ENCODE data around the gene CAMTA1.

CAMTA1 gene

GRCh38 chr1:6813165-6813564, 27.9 kb downstream of the CAMTA1 start:
- H3K27me3 ChIP-seq (ENCODE audit: control insufficient read depth, insufficient read depth, low read length) = no peaks in the 10 kb centered on the region
- peaks cover 7% of the 10 kb centered on the region for H3K4me1 ChIP-seq (ENCODE audit: control insufficient read depth, low read depth, low read length)
- H3K4me3 ChIP-seq (ENCODE audit: low read length) = no peak overlapping the region
- H3K9ac ChIP-seq (ENCODE audit: low read length) = no peak overlapping the region
- no peak overlapping the region for H3K27ac ChIP-seq (ENCODE audit: low read length)
- no peaks in the 10 kb centered on the region for H3K36me3 ChIP-seq (ENCODE audit: control insufficient read depth, low read depth, low read length)
- H3K9me3 ChIP-seq (ENCODE audit: control insufficient read depth, low read depth, low read length) = no peaks in the 10 kb centered on the region

- H3K27ac ChIP-seq (ENCODE audit: low read length) = no peak overlapping the region
- H3K9me3 ChIP-seq (ENCODE audit: control insufficient read depth, low read depth, low read length) = no peaks in the 10 kb centered on the region
- H3K27me3 ChIP-seq (ENCODE audit: control insufficient read depth, insufficient read depth, low read length) = no peaks in the 10 kb centered on the region
- no peak overlapping the region for H3K4me3 ChIP-seq (ENCODE audit: low read length)
- no peaks in the 10 kb centered on the region for H3K36me3 ChIP-seq (ENCODE audit: control insufficient read depth, low read depth, low read length)
- H3K9ac ChIP-seq (ENCODE audit: low read length) = no peak overlapping the region
- peaks cover 7% of the 10 kb centered on the region for H3K4me1 ChIP-seq (ENCODE audit: control insufficient read depth, low read depth, low read length)
Measured at GRCh38 chr1:6815726-6816125, 30.5 kb downstream of the CAMTA1 start.

GRCh38 chr1:6819246-6820040, 34.2 kb downstream of the CAMTA1 start:
- H3K4me1 ChIP-seq (ENCODE audit: control insufficient read depth, low read depth, low read length) = peaks cover 7% of the 10 kb centered on the region
- H3K27me3 ChIP-seq (ENCODE audit: control insufficient read depth, insufficient read depth, low read length) = no peaks in the 10 kb centered on the region
- no peaks in the 10 kb centered on the region for H3K9me3 ChIP-seq (ENCODE audit: control insufficient read depth, low read depth, low read length)
- peaks cover 3% of the 10 kb centered on the region for H3K36me3 ChIP-seq (ENCODE audit: control insufficient read depth, low read depth, low read length)
- no peak overlapping the region for H3K4me3 ChIP-seq (ENCODE audit: low read length)
- no peak overlapping the region for H3K27ac ChIP-seq (ENCODE audit: low read length)
- H3K9ac ChIP-seq (ENCODE audit: low read length) = no peak overlapping the region

- H3K4me1 ChIP-seq (ENCODE audit: control insufficient read depth, low read depth, low read length) = peaks cover 5% of the 10 kb centered on the region
- no peaks in the 10 kb centered on the region for H3K9me3 ChIP-seq (ENCODE audit: control insufficient read depth, low read depth, low read length)
- no peak overlapping the region for H3K4me3 ChIP-seq (ENCODE audit: low read length)
- peaks cover 10% of the 10 kb centered on the region for H3K36me3 ChIP-seq (ENCODE audit: control insufficient read depth, low read depth, low read length)
- H3K9ac ChIP-seq (ENCODE audit: low read length) = no peak overlapping the region
- H3K27ac ChIP-seq (ENCODE audit: low read length) = no peak overlapping the region
- no peaks in the 10 kb centered on the region for H3K27me3 ChIP-seq (ENCODE audit: control insufficient read depth, insufficient read depth, low read length)
Measured at GRCh38 chr1:6820899-6821298, 35.6 kb downstream of the CAMTA1 start.

- Histone ChIP-seq H3K9me3 (ENCODE audit: control insufficient read depth, low read depth, low read length) (no peaks in the 10 kb centered on the region), H3K27ac (ENCODE audit: low read length) (no peak overlapping the region), H3K4me3 (ENCODE audit: low read length) (no peak overlapping the region), H3K9ac (ENCODE audit: low read length) (no peak overlapping the region), H3K27me3 (ENCODE audit: control insufficient read depth, insufficient read depth, low read length) (no peaks in the 10 kb centered on the region), H3K36me3 (ENCODE audit: control insufficient read depth, low read depth, low read length) (peaks cover 11% of the 10 kb centered on the region), H3K4me1 (ENCODE audit: control insufficient read depth, low read depth, low read length) (no peaks in the 10 kb centered on the region)
Measured at GRCh38 chr1:6822530-6823359, 37.5 kb downstream of the CAMTA1 start.

- Histone ChIP-seq H3K4me1 (ENCODE audit: control insufficient read depth, low read depth, low read length) (no peaks in the 10 kb centered on the region), H3K27ac (ENCODE audit: low read length) (no peak overlapping the region), H3K27me3 (ENCODE audit: control insufficient read depth, insufficient read depth, low read length) (no peaks in the 10 kb centered on the region)
Measured at GRCh38 chr1:6823793-6824192, 38.5 kb downstream of the CAMTA1 start.

GRCh38 chr1:6824665-6825368, 39.6 kb downstream of the CAMTA1 start:
- H3K27me3 ChIP-seq (ENCODE audit: control insufficient read depth, insufficient read depth, low read length) = no peaks in the 10 kb centered on the region
- H3K4me1 ChIP-seq (ENCODE audit: control insufficient read depth, low read depth, low read length) = no peaks in the 10 kb centered on the region
- H3K9ac ChIP-seq (ENCODE audit: low read length) = no peak overlapping the region
- H3K4me3 ChIP-seq (ENCODE audit: low read length) = no peak overlapping the region
- H3K36me3 ChIP-seq (ENCODE audit: control insufficient read depth, low read depth, low read length) = peaks cover 11% of the 10 kb centered on the region
- H3K27ac ChIP-seq (ENCODE audit: low read length) = no peak overlapping the region
- no peaks in the 10 kb centered on the region for H3K9me3 ChIP-seq (ENCODE audit: control insufficient read depth, low read depth, low read length)

More at GRCh38 chr1:6823793-6824192, 38.5 kb downstream of the CAMTA1 start:
- Histone ChIP-seq H3K4me3 (ENCODE audit: low read length) (no peak overlapping the region), H3K9me3 (ENCODE audit: control insufficient read depth, low read depth, low read length) (no peaks in the 10 kb centered on the region), H3K9ac (ENCODE audit: low read length) (no peak overlapping the region), H3K36me3 (ENCODE audit: control insufficient read depth, low read depth, low read length) (peaks cover 11% of the 10 kb centered on the region)

GRCh38 chr1:6825828-6826227, 40.6 kb downstream of the CAMTA1 start:
- Histone ChIP-seq H3K9ac (ENCODE audit: low read length) (no peak overlapping the region), H3K4me3 (ENCODE audit: low read length) (no peak overlapping the region), H3K9me3 (ENCODE audit: control insufficient read depth, low read depth, low read length) (no peaks in the 10 kb centered on the region), H3K27me3 (ENCODE audit: control insufficient read depth, insufficient read depth, low read length) (no peaks in the 10 kb centered on the region), H3K36me3 (ENCODE audit: control insufficient read depth, low read depth, low read length) (peaks cover 11% of the 10 kb centered on the region), H3K27ac (ENCODE audit: low read length) (no peak overlapping the region), H3K4me1 (ENCODE audit: control insufficient read depth, low read depth, low read length) (no peaks in the 10 kb centered on the region)

- H3K36me3 ChIP-seq (ENCODE audit: control insufficient read depth, low read depth, low read length) = peaks cover 8% of the 10 kb centered on the region
Measured at GRCh38 chr1:6827079-6827478, 41.8 kb downstream of the CAMTA1 start.

GRCh38 chr1:6827630-6828165, 42.4 kb downstream of the CAMTA1 start:
- no peak overlapping the region for H3K9ac ChIP-seq (ENCODE audit: low read length)
- H3K4me1 ChIP-seq (ENCODE audit: control insufficient read depth, low read depth, low read length) = no peaks in the 10 kb centered on the region
- H3K27me3 ChIP-seq (ENCODE audit: control insufficient read depth, insufficient read depth, low read length) = no peaks in the 10 kb centered on the region
- H3K36me3 ChIP-seq (ENCODE audit: control insufficient read depth, low read depth, low read length) = peaks cover 8% of the 10 kb centered on the region
- no peak overlapping the region for H3K27ac ChIP-seq (ENCODE audit: low read length)
- no peaks in the 10 kb centered on the region for H3K9me3 ChIP-seq (ENCODE audit: control insufficient read depth, low read depth, low read length)
- H3K4me3 ChIP-seq (ENCODE audit: low read length) = no peak overlapping the region

More at GRCh38 chr1:6827079-6827478, 41.8 kb downstream of the CAMTA1 start:
- no peak overlapping the region for H3K4me3 ChIP-seq (ENCODE audit: low read length)
- no peak overlapping the region for H3K27ac ChIP-seq (ENCODE audit: low read length)
- no peak overlapping the region for H3K9ac ChIP-seq (ENCODE audit: low read length)
- no peaks in the 10 kb centered on the region for H3K4me1 ChIP-seq (ENCODE audit: control insufficient read depth, low read depth, low read length)
- no peaks in the 10 kb centered on the region for H3K27me3 ChIP-seq (ENCODE audit: control insufficient read depth, insufficient read depth, low read length)
- no peaks in the 10 kb centered on the region for H3K9me3 ChIP-seq (ENCODE audit: control insufficient read depth, low read depth, low read length)

GRCh38 chr1:6831366-6831765, 46.1 kb downstream of the CAMTA1 start:
- Histone ChIP-seq H3K4me1 (ENCODE audit: control insufficient read depth, low read depth, low read length) (no peaks in the 10 kb centered on the region), H3K4me3 (ENCODE audit: low read length) (no peak overlapping the region), H3K9ac (ENCODE audit: low read length) (no peak overlapping the region), H3K9me3 (ENCODE audit: control insufficient read depth, low read depth, low read length) (no peaks in the 10 kb centered on the region), H3K27me3 (ENCODE audit: control insufficient read depth, insufficient read depth, low read length) (no peaks in the 10 kb centered on the region), H3K27ac (ENCODE audit: low read length) (no peak overlapping the region), H3K36me3 (ENCODE audit: control insufficient read depth, low read depth, low read length) (no peaks in the 10 kb centered on the region)
